ENCODE data around the gene PTPN9. TPM values are rescaled to one million over a fixed set of nuclear protein-coding genes. Genes with fewer than 3 reads are reported as not detected.

The PTPN9 gene
- total and polyA plus RNA-seq, 2 of the 4 experiments (the other 2 are of a cell fraction) = 26.5 to 38.9 TPM

DNA sequence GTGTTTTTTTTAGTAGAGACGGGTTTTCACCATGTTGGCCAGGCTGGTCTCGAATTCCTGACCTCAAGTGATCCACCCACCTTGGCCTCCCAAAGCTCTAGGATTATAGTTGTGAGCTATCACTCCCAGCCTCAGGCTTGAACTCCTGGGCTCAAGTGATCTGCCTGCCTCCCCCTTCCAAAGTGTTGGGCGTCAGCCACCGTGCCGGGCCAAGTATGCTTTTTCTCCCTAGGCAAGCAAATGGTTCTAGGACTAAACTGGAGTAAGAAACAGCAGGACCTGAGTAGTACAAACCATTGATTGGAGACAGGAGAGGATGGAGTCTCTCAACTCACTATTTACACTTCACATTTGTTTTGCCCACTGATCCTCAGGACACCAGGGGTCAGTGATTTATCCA lies 4.6 kb upstream of the PTPN9 start:
- Histone ChIP-seq H2BK120ac (ENCODE audit: low read depth, low read length) (no peak overlapping the region), H3K14ac (replicated peaks; ENCODE audit: low read depth, low read length) (no peak overlapping the region), H3K9me3 (ENCODE audit: control insufficient read depth, insufficient read depth, low read length) (no peaks in the 10 kb centered on the region), H3K27ac (ENCODE audit: insufficient read depth, low read length) (no peak overlapping the region), H3K23ac (ENCODE audit: low read depth, low read length) (no peak overlapping the region), H4K91ac (ENCODE audit: insufficient read depth, low read depth, low read length) (no peak overlapping the region), H3K9ac (ENCODE audit: low read depth, low read length) (no peak overlapping the region), H3K36me3 (ENCODE audit: control insufficient read depth, insufficient read depth, low read length) (peaks cover 3% of the 10 kb centered on the region; the same call in 1 of the 2 replicates), H3K4ac (ENCODE audit: low read depth, low read length) (no peak overlapping the region), H2BK15ac (ENCODE audit: low read depth, low read length) (no peak overlapping the region), H3K4me2 (ENCODE audit: low read depth, low read length) (no peak overlapping the region), H4K8ac (ENCODE audit: low read depth in 2 of 2, low read length in 2 of 2) (no peak overlapping the region), H3K56ac (ENCODE audit: extremely low read depth, insufficient read depth, low read length) (no peak overlapping the region), H3K18ac (ENCODE audit: low read depth, low read length) (no peak overlapping the region), H4K20me1 (ENCODE audit: insufficient read depth, low read length) (0 out of 2 replicates have a peak, but pooled peaks cover 4% of the 10 kb centered on the region), H2AFZ (replicated peaks; ENCODE audit: low read length, poor library complexity) (no peak overlapping the region), H2AK5ac (ENCODE audit: low read depth, low read length) (no peak overlapping the region), H3K27me3 (ENCODE audit: control insufficient read depth, insufficient read depth, low read length) (no peaks in the 10 kb centered on the region), H3K9me1 (ENCODE audit: insufficient read depth, low read length) (no peaks in the 10 kb centered on the region), H3K4me1 (ENCODE audit: control insufficient read depth, insufficient read depth, low read length) (peaks cover 2% of the 10 kb centered on the region; the same call in 1 of the 2 replicates), H2AK9ac (replicated peaks; ENCODE audit: low read depth, low read length, poor library complexity) (no peak overlapping the region), H3K79me1 (ENCODE audit: low read depth in 1 of 2, low read length in 2 of 2) (peaks cover 5 to 9% of the 10 kb centered on the region in 2 experiments; a peak in 3 of 4 replicates), H2BK20ac (ENCODE audit: low read depth, low read length) (no peak overlapping the region), H2BK5ac (ENCODE audit: low read depth, low read length, poor library complexity, severe bottlenecking) (no peak overlapping the region), H4K5ac (ENCODE audit: low read depth, low read length) (no peak overlapping the region), H3K4me3 (ENCODE audit: insufficient read depth, low read depth, low read length) (no peak overlapping the region)
- no TSS peak for BruUV-seq (replicated peaks)
- WGBS, 2 experiments (ENCODE audit: extremely low coverage in 2 of 2, insufficient read length in 1 of 2) = no CpG with 5 or more reads among the region's 5 CpGs
- POLR2A ChIA-PET (ENCODE audit: unreplicated experiment) = interaction anchor here (0.5 kb wide), 1 partner anchor 14 kb away, joined by 3 read pairs; no protein-coding TSS in a partner anchor
- CTCF ChIA-PET = interaction anchor here (0.7 kb wide), 1 partner anchor 55 kb away, joined by 4 read pairs; no protein-coding TSS in a partner anchor
- in situ Hi-C loops (cut with MboI; ENCODE audit: low sequenced_read_pairs) (no loop called here), intact Hi-C loops (cut with micrococcal nuclease) (no loop called here), dilution Hi-C loops (cut with HindIII; ENCODE audit: low sequenced_read_pairs, unreplicated experiment) (no loop called here)
- TF ChIP-seq POLR2A (IDR thresholded peaks at IDR 0.05; ENCODE audit: low read depth, low read length) (no peak), CHD1 (IDR thresholded peaks at IDR 0.05; ENCODE audit: low read depth, low read length) (no peak), CEBPB (IDR thresholded peaks at IDR 0.05; ENCODE audit: low read depth, low read length) (no peak), MAFK (IDR thresholded peaks at IDR 0.05; ENCODE audit: low read depth, low read length) (no peak), MAZ (IDR thresholded peaks at IDR 0.05; ENCODE audit: borderline replicate concordance, low read depth, low read length) (no peak), MXI1 (IDR thresholded peaks at IDR 0.05; ENCODE audit: borderline replicate concordance, low read depth, low read length) (no peak), RAD21 (IDR thresholded peaks at IDR 0.05; ENCODE audit: low read length) (no peak), BHLHE40 (IDR thresholded peaks at IDR 0.05; ENCODE audit: low read depth, low read length) (no peak), ELK1 (IDR thresholded peaks at IDR 0.05; ENCODE audit: borderline replicate concordance, low read depth, low read length) (no peak), SMC3 (IDR thresholded peaks at IDR 0.05; ENCODE audit: low read depth, low read length) (no peak), RFX5 (IDR thresholded peaks at IDR 0.05; ENCODE audit: low read depth, low read length) (no peak), FOS (IDR thresholded peaks at IDR 0.05; ENCODE audit: low read depth, low read length) (no peak), NFE2L2 (IDR thresholded peaks at IDR 0.05; ENCODE audit: low read depth, low read length) (no peak)
- TF ChIP-seq, protein P1, sequence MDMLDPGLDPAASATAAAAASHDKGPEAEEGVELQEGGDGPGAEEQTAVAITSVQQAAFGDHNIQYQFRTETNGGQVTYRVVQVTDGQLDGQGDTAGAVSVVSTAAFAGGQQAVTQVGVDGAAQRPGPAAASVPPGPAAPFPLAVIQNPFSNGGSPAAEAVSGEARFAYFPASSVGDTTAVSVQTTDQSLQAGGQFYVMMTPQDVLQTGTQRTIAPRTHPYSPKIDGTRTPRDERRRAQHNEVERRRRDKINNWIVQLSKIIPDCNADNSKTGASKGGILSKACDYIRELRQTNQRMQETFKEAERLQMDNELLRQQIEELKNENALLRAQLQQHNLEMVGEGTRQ (IDR thresholded peaks at IDR 0.05; ENCODE audit: low read depth, low read length) = no peak
- TF ChIP-seq, protein P2, sequence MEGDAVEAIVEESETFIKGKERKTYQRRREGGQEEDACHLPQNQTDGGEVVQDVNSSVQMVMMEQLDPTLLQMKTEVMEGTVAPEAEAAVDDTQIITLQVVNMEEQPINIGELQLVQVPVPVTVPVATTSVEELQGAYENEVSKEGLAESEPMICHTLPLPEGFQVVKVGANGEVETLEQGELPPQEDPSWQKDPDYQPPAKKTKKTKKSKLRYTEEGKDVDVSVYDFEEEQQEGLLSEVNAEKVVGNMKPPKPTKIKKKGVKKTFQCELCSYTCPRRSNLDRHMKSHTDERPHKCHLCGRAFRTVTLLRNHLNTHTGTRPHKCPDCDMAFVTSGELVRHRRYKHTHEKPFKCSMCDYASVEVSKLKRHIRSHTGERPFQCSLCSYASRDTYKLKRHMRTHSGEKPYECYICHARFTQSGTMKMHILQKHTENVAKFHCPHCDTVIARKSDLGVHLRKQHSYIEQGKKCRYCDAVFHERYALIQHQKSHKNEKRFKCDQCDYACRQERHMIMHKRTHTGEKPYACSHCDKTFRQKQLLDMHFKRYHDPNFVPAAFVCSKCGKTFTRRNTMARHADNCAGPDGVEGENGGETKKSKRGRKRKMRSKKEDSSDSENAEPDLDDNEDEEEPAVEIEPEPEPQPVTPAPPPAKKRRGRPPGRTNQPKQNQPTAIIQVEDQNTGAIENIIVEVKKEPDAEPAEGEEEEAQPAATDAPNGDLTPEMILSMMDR (conservative IDR thresholded peaks at IDR 0.05; ENCODE audit: low read depth, low read length) = no peak
- no peak for ATAC-seq (ENCODE audit: low read depth)
- no peak for DNase-seq
